ENCODE measurements around the gene SAPCD2.

DNA sequence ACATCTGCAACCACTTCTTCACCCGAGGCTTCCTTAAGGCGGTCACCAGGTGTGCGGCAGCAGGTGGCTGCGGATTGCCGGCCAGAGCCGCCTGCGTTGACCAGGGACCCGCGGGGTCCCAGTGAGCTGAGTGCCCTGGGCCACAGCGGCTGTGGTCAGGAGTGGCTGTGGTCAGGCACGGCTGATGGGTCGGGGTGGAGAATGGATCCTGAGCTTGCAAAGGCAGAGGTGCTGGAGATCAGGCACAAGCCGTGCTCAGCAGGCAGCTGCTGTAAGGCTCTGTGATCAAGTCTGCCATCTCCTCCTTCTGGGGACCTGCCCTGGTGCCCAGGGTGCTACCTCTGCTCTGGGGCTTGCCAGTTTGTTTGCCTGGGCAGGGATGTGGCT lies 9.0 kb upstream of the SAPCD2 start:
- TF ChIP-seq, protein P1, sequence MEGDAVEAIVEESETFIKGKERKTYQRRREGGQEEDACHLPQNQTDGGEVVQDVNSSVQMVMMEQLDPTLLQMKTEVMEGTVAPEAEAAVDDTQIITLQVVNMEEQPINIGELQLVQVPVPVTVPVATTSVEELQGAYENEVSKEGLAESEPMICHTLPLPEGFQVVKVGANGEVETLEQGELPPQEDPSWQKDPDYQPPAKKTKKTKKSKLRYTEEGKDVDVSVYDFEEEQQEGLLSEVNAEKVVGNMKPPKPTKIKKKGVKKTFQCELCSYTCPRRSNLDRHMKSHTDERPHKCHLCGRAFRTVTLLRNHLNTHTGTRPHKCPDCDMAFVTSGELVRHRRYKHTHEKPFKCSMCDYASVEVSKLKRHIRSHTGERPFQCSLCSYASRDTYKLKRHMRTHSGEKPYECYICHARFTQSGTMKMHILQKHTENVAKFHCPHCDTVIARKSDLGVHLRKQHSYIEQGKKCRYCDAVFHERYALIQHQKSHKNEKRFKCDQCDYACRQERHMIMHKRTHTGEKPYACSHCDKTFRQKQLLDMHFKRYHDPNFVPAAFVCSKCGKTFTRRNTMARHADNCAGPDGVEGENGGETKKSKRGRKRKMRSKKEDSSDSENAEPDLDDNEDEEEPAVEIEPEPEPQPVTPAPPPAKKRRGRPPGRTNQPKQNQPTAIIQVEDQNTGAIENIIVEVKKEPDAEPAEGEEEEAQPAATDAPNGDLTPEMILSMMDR (conservative IDR thresholded peaks at IDR 0.05; ENCODE audit: low read depth, low read length) = no peak
- no peak for TF ChIP-seq RCOR1 (IDR thresholded peaks at IDR 0.05; ENCODE audit: insufficient replicate concordance, low read length)
- TF ChIP-seq FOS (IDR thresholded peaks at IDR 0.05; ENCODE audit: low read depth, low read length) = no peak
- no peak for TF ChIP-seq POLR2A (IDR thresholded peaks at IDR 0.05; ENCODE audit: low read depth, low read length)
- no peak for TF ChIP-seq SMC3 (IDR thresholded peaks at IDR 0.05; ENCODE audit: low read depth, low read length)
- TF ChIP-seq MXI1 (IDR thresholded peaks at IDR 0.05; ENCODE audit: borderline replicate concordance, low read depth, low read length) = no peak
- TF ChIP-seq CEBPB (IDR thresholded peaks at IDR 0.05; ENCODE audit: low read depth, low read length) = no peak
- TF ChIP-seq RAD21 (IDR thresholded peaks at IDR 0.05; ENCODE audit: low read length) = no peak
- no peak for TF ChIP-seq NFE2L2 (IDR thresholded peaks at IDR 0.05; ENCODE audit: low read depth, low read length)
- TF ChIP-seq MAFK (IDR thresholded peaks at IDR 0.05; ENCODE audit: low read depth, low read length) = no peak
- no peak for TF ChIP-seq CHD1 (IDR thresholded peaks at IDR 0.05; ENCODE audit: low read depth, low read length)
- TF ChIP-seq USF2 (IDR thresholded peaks at IDR 0.05; ENCODE audit: low read depth, low read length) = no peak
